ENCODE results near the gene KCNT1. TPM values are rescaled to one million over a fixed set of nuclear protein-coding genes. Genes with fewer than 3 reads are reported as not detected.

Gene KCNT1
- total RNA-seq, 1 experiment from 2014 or later, result not detected

GRCh38 chr9:135760465-135760864, 58.5 kb downstream of the KCNT1 start:
- H3K27ac ChIP-seq (ENCODE audit: low read depth, low read length, poor library complexity, severe bottlenecking), result no peak overlapping the region
- no peaks in the 10 kb centered on the region for H3K9me3 ChIP-seq (ENCODE audit: low read depth, low read length, poor library complexity, severe bottlenecking)
- no peaks in the 10 kb centered on the region for H3K36me3 ChIP-seq (ENCODE audit: insufficient read depth, low read length, poor library complexity, severe bottlenecking)
- intact Hi-C loops (cut with micrococcal nuclease; ENCODE audit: unreplicated experiment), result no loop called here
- TF ChIP-seq CTCF (conservative IDR thresholded peaks at IDR 0.05; ENCODE audit: low read depth, low read length), result no peak
- TF ChIP-seq EZH2 (IDR thresholded peaks at IDR 0.05; ENCODE audit: borderline replicate concordance, low read depth, low read length, poor library complexity, severe bottlenecking), result no peak
- no peak for DNase-seq (ENCODE audit: low spot score)
- ChIA-PET POLR2A (ENCODE audit: low non-redundant PET) (no interaction called here), CTCF (interaction anchor here (0.7 kb wide), 1 partner anchor 233 kb away, joined by 4 read pairs; no protein-coding TSS in a partner anchor)
- no peak overlapping the region for H3K4me3 ChIP-seq (ENCODE audit: low read depth, low read length, poor library complexity, severe bottlenecking)
- no TSS peak for BruUV-seq (replicated peaks)
- H3K4me1 ChIP-seq (ENCODE audit: insufficient read depth, low read length, poor library complexity, severe bottlenecking), result no peaks in the 10 kb centered on the region
- no peaks in the 10 kb centered on the region for H3K27me3 ChIP-seq (replicated peaks; ENCODE audit: insufficient read depth, low read depth, low read length, poor library complexity)

GRCh38 chr9:135761150-135761844, 59.3 kb downstream of the KCNT1 start:
- intact Hi-C loops (cut with micrococcal nuclease; ENCODE audit: unreplicated experiment), result no loop called here
- BruUV-seq (replicated peaks), result no TSS peak

GRCh38 chr9:135761845-135762168, 59.8 kb downstream of the KCNT1 start:
- BruUV-seq (replicated peaks), result no TSS peak
- no peaks in the 10 kb centered on the region for H3K4me1 ChIP-seq (ENCODE audit: insufficient read depth, low read length, poor library complexity, severe bottlenecking)
- H3K36me3 ChIP-seq (ENCODE audit: insufficient read depth, low read length, poor library complexity, severe bottlenecking), result no peaks in the 10 kb centered on the region
- TF ChIP-seq CTCF (conservative IDR thresholded peaks at IDR 0.05; ENCODE audit: low read depth, low read length), result no peak
- TF ChIP-seq EZH2 (IDR thresholded peaks at IDR 0.05; ENCODE audit: borderline replicate concordance, low read depth, low read length, poor library complexity, severe bottlenecking), result no peak
- no peak for DNase-seq (ENCODE audit: low spot score)
- H3K27me3 ChIP-seq (replicated peaks; ENCODE audit: insufficient read depth, low read depth, low read length, poor library complexity), result no peaks in the 10 kb centered on the region
- no peak overlapping the region for H3K27ac ChIP-seq (ENCODE audit: low read depth, low read length, poor library complexity, severe bottlenecking)
- intact Hi-C loops (cut with micrococcal nuclease; ENCODE audit: unreplicated experiment), result no loop called here
- no peak overlapping the region for H3K4me3 ChIP-seq (ENCODE audit: low read depth, low read length, poor library complexity, severe bottlenecking)
- POLR2A ChIA-PET (ENCODE audit: low non-redundant PET), result no interaction called here
- CTCF ChIA-PET, result no interaction called here
- H3K9me3 ChIP-seq (ENCODE audit: low read depth, low read length, poor library complexity, severe bottlenecking), result no peaks in the 10 kb centered on the region

More at GRCh38 chr9:135761150-135761844, 59.3 kb downstream of the KCNT1 start:
- H3K4me1 ChIP-seq (ENCODE audit: insufficient read depth, low read length, poor library complexity, severe bottlenecking), result no peaks in the 10 kb centered on the region
- no peak for DNase-seq (ENCODE audit: low spot score)
- no peaks in the 10 kb centered on the region for H3K36me3 ChIP-seq (ENCODE audit: insufficient read depth, low read length, poor library complexity, severe bottlenecking)
- CTCF ChIA-PET, result no interaction called here
- TF ChIP-seq CTCF (conservative IDR thresholded peaks at IDR 0.05; ENCODE audit: low read depth, low read length) (no peak), EZH2 (IDR thresholded peaks at IDR 0.05; ENCODE audit: borderline replicate concordance, low read depth, low read length, poor library complexity, severe bottlenecking) (no peak)
- no peaks in the 10 kb centered on the region for H3K9me3 ChIP-seq (ENCODE audit: low read depth, low read length, poor library complexity, severe bottlenecking)
- H3K4me3 ChIP-seq (ENCODE audit: low read depth, low read length, poor library complexity, severe bottlenecking), result no peak overlapping the region
- H3K27me3 ChIP-seq (replicated peaks; ENCODE audit: insufficient read depth, low read depth, low read length, poor library complexity), result no peaks in the 10 kb centered on the region
- H3K27ac ChIP-seq (ENCODE audit: low read depth, low read length, poor library complexity, severe bottlenecking), result no peak overlapping the region
- POLR2A ChIA-PET (ENCODE audit: low non-redundant PET), result no interaction called here
